Upper lobe of left lung (tissue), 6 donors: ENCODE data around the gene MGAM2. TPM values are rescaled to one million over a fixed set of nuclear protein-coding genes. Genes with fewer than 3 reads are reported as not detected.

Source experiments
- ATAC-seq, 2 donors: fragments of 200-7000 bp; cut with Tn5 transposase; one replicate each; pipeline ENCODE4 v1.9.1; 2022; ENCODE audit warnings: mild to moderate bottlenecking in 2 of 2, moderate library complexity in 2 of 2; ENCODE audit not compliant: low FRiP score in 2 of 2
- DNase-seq, 2 donors: peaks; one replicate each; pipeline ENCODE4 v3.0.0-alpha.2; 2019 to 2020
- H3K27ac ChIP-seq, 4 donors: fragments of 200-600 bp; sonication (generic); one replicate each; pipeline ENCODE4 v1.5.1; 2016 to 2019
- H3K27me3 ChIP-seq, 4 donors: fragments of 200-600 bp; sonication (generic); one replicate each; pipeline ENCODE4 v1.5.1; 2017 to 2019
- H3K36me3 ChIP-seq, 4 donors: fragments of 200-600 bp; sonication (generic); one replicate each; pipeline ENCODE4 v1.5.1; 2016 to 2019
- H3K4me1 ChIP-seq, 4 donors: fragments of 200-600 bp; sonication (generic); one replicate each; pipeline ENCODE4 v1.5.1; 2018 to 2019
- H3K4me3 ChIP-seq, 4 donors: fragments of 200-600 bp; sonication (generic); one replicate each; pipeline ENCODE4 v1.5.1; 2017 to 2019; ENCODE audit warnings: mild to moderate bottlenecking in 2 of 4, moderate library complexity in 1 of 4
- H3K9me3 ChIP-seq, 4 donors: fragments of 200-600 bp; sonication (generic); one replicate each; pipeline ENCODE4 v1.5.1; 2018 to 2019
- EP300 ChIP-seq, 4 donors: sonication (generic); formaldehyde crosslinking; IDR thresholded peaks; one replicate each; pipeline ENCODE4 v1.5.1; 2017; ENCODE audit warnings: antibody characterized with exemption in 4 of 4, control low read depth in 2 of 4
- POLR2A ChIP-seq, 4 donors: fragments of 450-650 bp; IDR thresholded peaks; one replicate each; pipeline ENCODE4 v1.5.1; 2016 to 2017; ENCODE audit warnings: antibody characterized with exemption in 4 of 4, mild to moderate bottlenecking in 2 of 4
- POLR2AphosphoS5 ChIP-seq, 2 donors: sonication (generic); formaldehyde crosslinking; IDR thresholded peaks; one replicate each; pipeline ENCODE4 v1.5.1; 2017; ENCODE audit warnings: antibody characterized with exemption in 2 of 2
- WGBS, 2 donors: methylation state at CpG; one replicate each; pipeline ENCODE4 v1.1.5; 2017 to 2018; 5-methylcytosine and 5-hydroxymethylcytosine counted together
- total RNA-seq, 6 donors: library from RNA; depleted of rRNA in 4 of 6; stranded (reverse); fragments of >200 nt in 4 of 6; gene quantifications; one replicate each; pipeline versions ENCODE4 v1.1.0 to v1.2.1, GENCODE V29; 2016 to 2021
- TF ChIP-seq, protein P1 (sequence below), 6 experiments: fragments of 450-650 bp in 4 of 6; fragments of 200-600 bp in 2 of 6; sonication (generic) in 2 of 6; IDR thresholded peaks; one replicate each; pipeline ENCODE4 v1.5.1; 2016 to 2019; ENCODE audit warnings: antibody characterized with exemption in 6 of 6
- donor health status: DM: no; HTN: no; CAD: no; lungs with moderate emphysema.
- donor health status: DM: no; HTN: yes; CAD: no; lungs with severe emphysema.

The MGAM2 gene
- total RNA-seq, 6 donors from 2014 or later, result 0.43 to 1.6 (median 0.63) TPM

DNA sequence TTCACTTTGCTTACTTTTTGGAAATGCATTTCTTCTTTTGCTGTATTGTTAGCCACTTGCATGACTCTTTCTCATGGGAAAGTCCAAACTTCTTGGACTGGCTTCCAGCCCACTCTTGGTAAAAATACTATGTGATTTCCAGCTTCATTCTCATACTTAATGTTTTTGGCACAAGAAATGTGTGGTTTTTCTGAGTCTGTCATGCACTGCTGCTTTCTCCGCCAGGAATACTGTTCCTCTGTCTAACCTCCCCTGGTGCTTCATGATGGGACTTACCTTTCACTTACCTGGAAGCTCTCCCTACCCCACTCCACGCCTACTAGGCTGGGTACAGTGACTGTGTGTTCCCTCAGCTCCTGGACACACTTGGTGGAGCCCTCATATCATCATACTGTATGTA is 18.7 kb downstream of the MGAM2 start:
- TF ChIP-seq POLR2A (IDR thresholded peaks at IDR 0.05), result no peak
- no peak for TF ChIP-seq EP300 (IDR thresholded peaks at IDR 0.05)
- TF ChIP-seq, protein P1, sequence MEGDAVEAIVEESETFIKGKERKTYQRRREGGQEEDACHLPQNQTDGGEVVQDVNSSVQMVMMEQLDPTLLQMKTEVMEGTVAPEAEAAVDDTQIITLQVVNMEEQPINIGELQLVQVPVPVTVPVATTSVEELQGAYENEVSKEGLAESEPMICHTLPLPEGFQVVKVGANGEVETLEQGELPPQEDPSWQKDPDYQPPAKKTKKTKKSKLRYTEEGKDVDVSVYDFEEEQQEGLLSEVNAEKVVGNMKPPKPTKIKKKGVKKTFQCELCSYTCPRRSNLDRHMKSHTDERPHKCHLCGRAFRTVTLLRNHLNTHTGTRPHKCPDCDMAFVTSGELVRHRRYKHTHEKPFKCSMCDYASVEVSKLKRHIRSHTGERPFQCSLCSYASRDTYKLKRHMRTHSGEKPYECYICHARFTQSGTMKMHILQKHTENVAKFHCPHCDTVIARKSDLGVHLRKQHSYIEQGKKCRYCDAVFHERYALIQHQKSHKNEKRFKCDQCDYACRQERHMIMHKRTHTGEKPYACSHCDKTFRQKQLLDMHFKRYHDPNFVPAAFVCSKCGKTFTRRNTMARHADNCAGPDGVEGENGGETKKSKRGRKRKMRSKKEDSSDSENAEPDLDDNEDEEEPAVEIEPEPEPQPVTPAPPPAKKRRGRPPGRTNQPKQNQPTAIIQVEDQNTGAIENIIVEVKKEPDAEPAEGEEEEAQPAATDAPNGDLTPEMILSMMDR (IDR thresholded peaks at IDR 0.05), result no peak
- no peak for TF ChIP-seq POLR2AphosphoS5 (IDR thresholded peaks at IDR 0.05)
- 62 to 76% methylated on average over 2 of the region's 2 CpGs for WGBS, 2 donors
- Histone ChIP-seq H3K4me3 (no peak overlapping the region), H3K4me1 (no peaks in the 10 kb centered on the region), H3K9me3 (no peaks in the 10 kb centered on the region), H3K36me3 (no peaks in the 10 kb centered on the region), H3K27ac (no peak overlapping the region), H3K27me3 (no peaks in the 10 kb centered on the region)
- ATAC-seq (no peak), DNase-seq (no peak)

DNA sequence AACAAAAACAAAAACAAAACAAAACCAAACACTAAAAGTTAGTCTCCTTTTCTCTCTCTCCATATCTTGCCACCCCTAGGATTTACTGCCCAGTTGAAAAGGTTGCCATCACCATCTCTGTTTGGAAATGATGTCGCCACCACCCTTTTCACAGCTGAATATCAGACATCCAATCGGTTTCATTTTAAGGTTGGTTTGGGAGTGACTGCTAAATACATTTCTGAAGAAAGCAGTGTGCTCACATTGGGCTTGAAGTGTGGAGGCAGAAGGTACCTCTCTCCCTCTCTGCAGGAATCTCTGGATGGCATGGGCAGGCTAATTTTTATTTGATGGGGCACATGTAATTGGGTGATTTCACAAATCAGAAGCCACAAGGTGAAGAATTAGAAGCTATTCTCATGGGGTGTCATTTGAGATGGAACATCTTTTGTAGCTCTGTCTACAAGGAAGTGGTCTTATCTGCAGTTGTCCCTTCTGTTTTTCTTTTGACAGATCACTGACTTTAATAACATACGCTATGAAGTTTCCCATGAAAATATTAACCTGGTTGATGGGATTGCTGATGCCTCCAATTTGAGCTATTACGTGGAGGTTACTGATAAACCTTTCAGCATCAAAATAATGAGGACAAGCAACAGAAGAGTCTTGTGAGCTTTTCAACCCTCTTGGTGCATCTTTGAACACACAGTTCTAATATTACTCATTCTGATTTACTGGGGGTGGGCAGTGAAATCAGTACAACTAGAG is 20.1 kb downstream of the MGAM2 start:
- TF ChIP-seq POLR2AphosphoS5 (IDR thresholded peaks at IDR 0.05) (no peak), POLR2A (IDR thresholded peaks at IDR 0.05) (no peak), EP300 (IDR thresholded peaks at IDR 0.05) (no peak)
- TF ChIP-seq, protein P1 (IDR thresholded peaks at IDR 0.05), result no peak
- 76 to 86% methylated on average over 4 of the region's 4 CpGs for WGBS, 2 donors
- no peaks in the 10 kb centered on the region for H3K4me1 ChIP-seq
- H3K36me3 ChIP-seq, result no peaks in the 10 kb centered on the region
- no peaks in the 10 kb centered on the region for H3K27me3 ChIP-seq
- DNase-seq (no peak), ATAC-seq (no peak)
- H3K9me3 ChIP-seq, result no peaks in the 10 kb centered on the region
- no peak overlapping the region for H3K27ac ChIP-seq
- H3K4me3 ChIP-seq, result no peak overlapping the region

DNA sequence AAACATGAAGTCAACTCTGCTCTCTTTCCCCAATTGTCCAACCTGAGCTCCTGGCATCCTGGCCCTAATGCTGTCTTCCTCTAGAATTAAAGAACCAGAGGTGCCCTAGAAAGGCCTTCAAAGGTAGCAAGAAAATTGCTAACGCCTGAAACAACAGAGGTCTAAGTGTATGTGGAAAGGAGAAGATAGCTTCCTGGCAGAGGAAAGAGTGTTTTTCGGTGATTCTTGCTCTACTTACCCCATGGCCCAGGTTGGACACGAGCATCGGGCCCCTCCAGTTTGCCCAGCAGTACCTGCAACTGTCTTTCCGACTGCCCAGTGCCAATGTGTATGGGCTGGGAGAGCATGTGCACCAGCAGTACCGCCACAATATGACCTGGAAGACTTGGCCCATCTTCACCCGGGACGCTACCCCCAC is 22.2 kb downstream of the MGAM2 start:
- H3K4me1 ChIP-seq, result no peaks in the 10 kb centered on the region
- H3K36me3 ChIP-seq, result no peaks in the 10 kb centered on the region
- DNase-seq, result no peak
- TF ChIP-seq POLR2A (IDR thresholded peaks at IDR 0.05), result no peak
- no peak for TF ChIP-seq POLR2AphosphoS5 (IDR thresholded peaks at IDR 0.05)
- TF ChIP-seq EP300 (IDR thresholded peaks at IDR 0.05), result no peak
- TF ChIP-seq, protein P1 (IDR thresholded peaks at IDR 0.05), result no peak
- ATAC-seq, result no peak
- WGBS, 2 donors, result 91 to 96% methylated on average over 8 of the region's 8 CpGs
- H3K9me3 ChIP-seq, result no peaks in the 10 kb centered on the region
- H3K27me3 ChIP-seq, result no peaks in the 10 kb centered on the region
- no peak overlapping the region for H3K27ac ChIP-seq
- H3K4me3 ChIP-seq, result no peak overlapping the region

DNA sequence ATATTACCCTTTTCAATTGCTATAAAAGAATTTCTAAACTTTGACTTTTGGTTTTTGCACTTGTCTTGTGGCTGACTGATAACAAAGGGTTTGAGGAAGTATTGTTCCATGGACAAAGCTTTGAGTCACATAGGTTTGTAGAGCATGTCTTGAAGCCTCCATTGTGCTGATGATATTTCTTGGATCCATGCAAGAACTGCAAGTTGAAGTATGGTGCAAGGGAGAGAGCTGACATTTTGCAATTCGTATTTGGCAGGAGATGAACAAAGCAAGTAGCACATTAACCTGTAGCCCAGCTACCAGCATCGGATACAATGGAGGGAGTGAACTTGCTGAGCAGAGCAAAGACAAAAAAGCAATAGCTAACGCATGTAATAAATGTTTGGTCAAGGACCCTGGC is 23.4 kb downstream of the MGAM2 start:
- no peak for ATAC-seq
- Histone ChIP-seq H3K9me3 (no peaks in the 10 kb centered on the region), H3K36me3 (no peaks in the 10 kb centered on the region), H3K27ac (no peak overlapping the region), H3K27me3 (no peaks in the 10 kb centered on the region), H3K4me3 (no peak overlapping the region), H3K4me1 (no peaks in the 10 kb centered on the region)
- TF ChIP-seq, protein P1 (IDR thresholded peaks at IDR 0.05), result no peak
- TF ChIP-seq POLR2AphosphoS5 (IDR thresholded peaks at IDR 0.05) (no peak), EP300 (IDR thresholded peaks at IDR 0.05) (no peak), POLR2A (IDR thresholded peaks at IDR 0.05) (no peak)
- 65 to 71% methylated on average over 3 of the region's 3 CpGs for WGBS, 2 donors
- DNase-seq, result no peak

- no peak for DNase-seq
- TF ChIP-seq POLR2A (IDR thresholded peaks at IDR 0.05) (no peak), EP300 (IDR thresholded peaks at IDR 0.05) (no peak)
- no peak for ATAC-seq
- Histone ChIP-seq H3K4me1 (no peaks in the 10 kb centered on the region), H3K27ac (no peak overlapping the region), H3K4me3 (no peak overlapping the region), H3K9me3 (no peaks in the 10 kb centered on the region), H3K27me3 (no peaks in the 10 kb centered on the region), H3K36me3 (no peaks in the 10 kb centered on the region)
- WGBS, 2 donors, result 91 to 96% methylated on average over 2 of the region's 2 CpGs
Observed at GRCh38 chr7:142138996-142139395, 27.5 kb downstream of the MGAM2 start.
